ENCODE data around the gene FAM9A. TPM values are rescaled to one million over a fixed set of nuclear protein-coding genes. Genes with fewer than 3 reads are reported as not detected.
A peak's percentile ranks its signal among the peaks of the same experiment; 100 is the strongest.

The FAM9A gene
- total RNA-seq (not detected), polyA plus RNA-seq (not detected)

DNA sequence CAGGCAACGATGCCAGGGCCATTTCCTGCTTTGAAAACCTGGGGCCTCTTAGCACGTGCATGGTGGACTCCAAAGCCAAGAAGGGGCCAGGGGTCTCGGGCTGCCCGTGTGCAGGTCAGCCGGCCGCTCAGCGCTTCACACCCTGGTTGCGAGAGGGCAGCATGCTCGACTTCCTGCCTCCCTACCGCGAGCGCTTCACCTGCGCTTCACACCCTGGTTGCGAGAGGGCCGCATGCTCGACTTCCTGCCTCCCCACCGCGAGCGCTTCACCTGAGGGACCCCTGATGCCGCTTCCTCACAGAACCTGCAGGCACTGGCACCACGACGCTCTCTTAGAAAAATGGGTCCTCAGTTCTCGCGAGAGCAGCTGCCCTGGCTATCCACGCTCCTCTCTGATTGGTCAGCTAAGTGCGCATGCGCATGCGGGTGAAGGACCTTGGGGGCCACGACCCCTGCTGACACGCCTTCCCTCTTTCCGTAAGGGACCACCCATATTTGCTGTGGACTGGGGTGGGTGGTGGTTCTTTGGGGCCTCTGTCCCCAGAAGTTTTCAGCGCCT lies at the start of gene FAM9A:
FAM9A (minus strand) TSS at position 343 of the 559 bp plus-strand sequence. CDS start 1,212 bp downstream, outside the sequence.
- no peaks in the 10 kb centered on the region for H3K9me3 ChIP-seq (ENCODE audit: control insufficient read depth in 1 of 2, low read length in 2 of 2)
- ChIA-PET POLR2A (ENCODE audit: partially characterized antibody) (no interaction called here), CTCF (ENCODE audit: partially characterized antibody) (no interaction called here)
- intact Hi-C loops (cut with micrococcal nuclease) = no loop called here
- no peak within 1 kb of the TSS for H3K27ac ChIP-seq (ENCODE audit: low read depth, low read length)
- H3K4me3 Mint-ChIP-seq = no peak within 1 kb of the TSS
- H3K4me3 ChIP-seq (ENCODE audit: low read length in 2 of 2) = no peak within 1 kb of the TSS
- H3K9me3 Mint-ChIP-seq = peaks cover 0 to 1% (median 0%) of the 10 kb centered on the region in 8 donors
- DNase-seq = no peak
- H3K36me3 ChIP-seq (ENCODE audit: insufficient read depth, low read length) = no peaks in the 10 kb centered on the region
- no peaks in the 10 kb centered on the region for H3K4me1 Mint-ChIP-seq
- H3K27me3 Mint-ChIP-seq = peaks cover 1 to 2% of the 10 kb centered on the region in 2 donors
- H3K4me1 ChIP-seq (ENCODE audit: insufficient read depth, low read length) = no peaks in the 10 kb centered on the region
- no peaks in the 10 kb centered on the region for H3K36me3 Mint-ChIP-seq
- H3K27me3 ChIP-seq (ENCODE audit: insufficient read depth, low read length) = no peaks in the 10 kb centered on the region
- no peak within 1 kb of the TSS for H3K27ac Mint-ChIP-seq

DNA sequence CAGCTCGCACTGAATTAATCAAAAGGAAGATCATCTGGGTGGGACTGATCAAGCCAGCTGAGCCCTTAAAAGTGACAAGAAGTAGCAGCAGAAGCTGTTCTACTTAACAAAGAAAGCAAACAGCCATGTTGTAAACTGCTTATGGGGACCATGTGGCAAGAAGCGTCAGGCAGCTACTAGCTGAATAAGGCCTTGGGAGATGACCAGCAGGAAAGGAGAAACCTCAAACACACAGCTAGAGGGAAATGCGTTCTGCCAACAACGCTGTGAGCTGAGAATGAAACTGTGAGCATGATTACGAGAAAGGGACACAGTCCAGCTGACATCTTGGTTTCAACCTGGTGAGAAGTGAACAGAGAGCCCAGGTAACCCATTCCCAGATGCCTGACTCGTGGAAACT lies 49.3 kb upstream of the FAM9A start:
- H3K4me3 Mint-ChIP-seq = no peak overlapping the region
- intact Hi-C loops (cut with micrococcal nuclease) = no loop called here

GRCh38 chrX:8849945-8850344 lies 48.8 kb upstream of the FAM9A start:
- Mint-ChIP-seq H3K36me3 (no peaks in the 10 kb centered on the region), H3K4me1 (no peaks in the 10 kb centered on the region), H3K9me3 (peaks cover 0 to 3% (median 0%) of the 10 kb centered on the region in 8 donors), H3K27ac (no peak overlapping the region), H3K4me3 (no peak overlapping the region), H3K27me3 (peaks cover 10 to 11% of the 10 kb centered on the region in 2 donors)
- ChIA-PET CTCF (ENCODE audit: partially characterized antibody) (no interaction called here), POLR2A (ENCODE audit: partially characterized antibody) (no interaction called here)
- H3K4me1 ChIP-seq (ENCODE audit: insufficient read depth, low read length) = no peaks in the 10 kb centered on the region
- no peak overlapping the region for H3K27ac ChIP-seq (ENCODE audit: low read depth, low read length)
- no peak overlapping the region for H3K4me3 ChIP-seq (ENCODE audit: low read length in 2 of 2)
- H3K9me3 ChIP-seq (ENCODE audit: control insufficient read depth in 1 of 2, low read length in 2 of 2) = no peaks in the 10 kb centered on the region
- no peak for DNase-seq
- H3K27me3 ChIP-seq (ENCODE audit: insufficient read depth, low read length) = no peaks in the 10 kb centered on the region
- intact Hi-C loops (cut with micrococcal nuclease) = no loop called here
- no peaks in the 10 kb centered on the region for H3K36me3 ChIP-seq (ENCODE audit: insufficient read depth, low read length)

More for the DNA sequence above, 49.3 kb upstream of the FAM9A start:
- Mint-ChIP-seq H3K9me3 (peaks cover 0 to 3% (median 0%) of the 10 kb centered on the region in 8 donors), H3K36me3 (no peaks in the 10 kb centered on the region), H3K27me3 (peaks cover 11% of the 10 kb centered on the region in 2 donors), H3K4me1 (no peaks in the 10 kb centered on the region), H3K27ac (no peak overlapping the region)
- Histone ChIP-seq H3K4me1 (ENCODE audit: insufficient read depth, low read length) (no peaks in the 10 kb centered on the region), H3K27me3 (ENCODE audit: insufficient read depth, low read length) (no peaks in the 10 kb centered on the region), H3K4me3 (ENCODE audit: low read length in 2 of 2) (no peak overlapping the region), H3K27ac (ENCODE audit: low read depth, low read length) (no peak overlapping the region), H3K36me3 (ENCODE audit: insufficient read depth, low read length) (no peaks in the 10 kb centered on the region), H3K9me3 (ENCODE audit: control insufficient read depth in 1 of 2, low read length in 2 of 2) (no peaks in the 10 kb centered on the region)
- ChIA-PET CTCF (ENCODE audit: partially characterized antibody) (no interaction called here), POLR2A (ENCODE audit: partially characterized antibody) (no interaction called here)
- no peak for DNase-seq

GRCh38 chrX:8849458-8849857 lies 48.3 kb upstream of the FAM9A start:
- Mint-ChIP-seq H3K4me1 (no peaks in the 10 kb centered on the region), H3K4me3 (no peak overlapping the region), H3K27me3 (peaks cover 10 to 11% of the 10 kb centered on the region in 2 donors), H3K36me3 (no peaks in the 10 kb centered on the region), H3K9me3 (peaks cover 0 to 3% (median 0%) of the 10 kb centered on the region in 8 donors), H3K27ac (no peak overlapping the region)
- H3K27ac ChIP-seq (ENCODE audit: low read depth, low read length) = no peak overlapping the region
- no peak for DNase-seq
- no peaks in the 10 kb centered on the region for H3K27me3 ChIP-seq (ENCODE audit: insufficient read depth, low read length)
- no peaks in the 10 kb centered on the region for H3K36me3 ChIP-seq (ENCODE audit: insufficient read depth, low read length)
- ChIA-PET CTCF (ENCODE audit: partially characterized antibody) (no interaction called here), POLR2A (ENCODE audit: partially characterized antibody) (no interaction called here)
- H3K9me3 ChIP-seq (ENCODE audit: control insufficient read depth in 1 of 2, low read length in 2 of 2) = no peaks in the 10 kb centered on the region
- no peaks in the 10 kb centered on the region for H3K4me1 ChIP-seq (ENCODE audit: insufficient read depth, low read length)
- H3K4me3 ChIP-seq (ENCODE audit: low read length in 2 of 2) = no peak overlapping the region
- intact Hi-C loops (cut with micrococcal nuclease) = no loop called here

DNA sequence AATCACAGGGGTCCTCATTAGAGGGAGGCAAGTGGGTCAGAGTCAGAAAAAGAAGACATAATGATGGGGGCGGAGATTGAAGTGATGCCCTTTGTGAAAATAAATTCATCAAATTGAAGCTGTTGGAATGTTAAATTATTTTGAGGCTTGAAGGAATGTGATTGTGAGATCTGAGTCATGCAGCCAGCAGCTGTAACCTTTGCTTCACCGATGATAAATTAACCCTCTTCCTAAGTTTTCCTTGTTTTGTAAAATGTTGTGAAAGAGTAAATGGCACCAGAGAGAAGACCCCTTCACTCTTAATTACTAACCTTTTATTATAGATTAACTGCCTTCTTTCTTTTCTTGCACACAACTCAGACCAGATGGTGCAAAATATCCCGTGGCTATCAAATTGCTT lies 47.7 kb upstream of the FAM9A start:
- Histone ChIP-seq H3K4me3 (ENCODE audit: low read length in 2 of 2) (no peak overlapping the region), H3K27ac (ENCODE audit: low read depth, low read length) (no peak overlapping the region), H3K4me1 (ENCODE audit: insufficient read depth, low read length) (no peaks in the 10 kb centered on the region), H3K36me3 (ENCODE audit: insufficient read depth, low read length) (no peaks in the 10 kb centered on the region), H3K9me3 (ENCODE audit: control insufficient read depth in 1 of 2, low read length in 2 of 2) (no peaks in the 10 kb centered on the region), H3K27me3 (ENCODE audit: insufficient read depth, low read length) (no peaks in the 10 kb centered on the region)
- no peaks in the 10 kb centered on the region for H3K4me1 Mint-ChIP-seq
- intact Hi-C loops (cut with micrococcal nuclease) = no loop called here
- CTCF ChIA-PET (ENCODE audit: partially characterized antibody) = no interaction called here
- H3K27me3 Mint-ChIP-seq = peaks cover 10 to 11% of the 10 kb centered on the region in 2 donors
- H3K9me3 Mint-ChIP-seq = peaks cover 0 to 3% (median 0%) of the 10 kb centered on the region in 8 donors
- POLR2A ChIA-PET (ENCODE audit: partially characterized antibody) = no interaction called here
- no peak overlapping the region for H3K27ac Mint-ChIP-seq
- no peak for DNase-seq
- no peaks in the 10 kb centered on the region for H3K36me3 Mint-ChIP-seq
- no peak overlapping the region for H3K4me3 Mint-ChIP-seq

DNA sequence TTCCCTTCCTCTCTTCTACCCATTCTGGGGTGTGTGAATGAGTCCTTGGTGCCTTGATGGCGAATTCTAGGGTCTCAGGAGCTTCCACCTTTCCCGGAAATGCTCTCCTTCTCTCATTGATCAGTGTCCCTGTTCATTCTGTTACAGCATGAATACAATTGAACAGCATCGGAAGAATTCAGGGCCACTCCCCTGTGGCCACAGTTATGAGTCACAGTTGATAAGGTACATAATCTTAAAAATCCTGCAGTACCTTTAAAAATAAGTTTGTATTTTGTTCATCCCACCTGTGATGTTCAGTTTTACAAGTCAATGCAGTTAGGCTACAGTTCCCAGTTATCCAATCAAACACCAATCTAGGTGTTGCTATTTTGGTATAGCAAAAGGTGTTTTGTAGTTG lies 47.3 kb upstream of the FAM9A start:
- Mint-ChIP-seq H3K4me1 (no peaks in the 10 kb centered on the region), H3K4me3 (no peak overlapping the region), H3K27me3 (peaks cover 10 to 11% of the 10 kb centered on the region in 2 donors), H3K36me3 (no peaks in the 10 kb centered on the region), H3K27ac (no peak overlapping the region), H3K9me3 (peaks cover 0 to 3% (median 0%) of the 10 kb centered on the region in 8 donors)
- ChIA-PET CTCF (ENCODE audit: partially characterized antibody) (no interaction called here), POLR2A (ENCODE audit: partially characterized antibody) (no interaction called here)
- intact Hi-C loops (cut with micrococcal nuclease) = no loop called here
- Histone ChIP-seq H3K36me3 (ENCODE audit: insufficient read depth, low read length) (no peaks in the 10 kb centered on the region), H3K9me3 (ENCODE audit: control insufficient read depth in 1 of 2, low read length in 2 of 2) (no peaks in the 10 kb centered on the region), H3K27ac (ENCODE audit: low read depth, low read length) (no peak overlapping the region), H3K4me1 (ENCODE audit: insufficient read depth, low read length) (no peaks in the 10 kb centered on the region), H3K27me3 (ENCODE audit: insufficient read depth, low read length) (no peaks in the 10 kb centered on the region), H3K4me3 (ENCODE audit: low read length in 2 of 2) (no peak overlapping the region)
- DNase-seq = no peak

GRCh38 chrX:8847360-8847759 lies 46.2 kb upstream of the FAM9A start:
- no peaks in the 10 kb centered on the region for H3K36me3 Mint-ChIP-seq
- POLR2A ChIA-PET (ENCODE audit: partially characterized antibody) = no interaction called here
- H3K4me1 ChIP-seq (ENCODE audit: insufficient read depth, low read length) = no peaks in the 10 kb centered on the region
- no peak overlapping the region for H3K27ac Mint-ChIP-seq
- H3K9me3 ChIP-seq (ENCODE audit: control insufficient read depth in 1 of 2, low read length in 2 of 2) = no peaks in the 10 kb centered on the region
- H3K27ac ChIP-seq (ENCODE audit: low read depth, low read length) = no peak overlapping the region
- H3K27me3 Mint-ChIP-seq = peaks cover 11% of the 10 kb centered on the region in 2 donors
- H3K4me1 Mint-ChIP-seq = no peaks in the 10 kb centered on the region
- intact Hi-C loops (cut with micrococcal nuclease) = no loop called here
- H3K4me3 ChIP-seq (ENCODE audit: low read length in 2 of 2) = no peak overlapping the region
- H3K4me3 Mint-ChIP-seq = no peak overlapping the region
- CTCF ChIA-PET (ENCODE audit: partially characterized antibody) = no interaction called here
- DNase-seq = no peak
- no peaks in the 10 kb centered on the region for H3K36me3 ChIP-seq (ENCODE audit: insufficient read depth, low read length)
- no peaks in the 10 kb centered on the region for H3K27me3 ChIP-seq (ENCODE audit: insufficient read depth, low read length)
- H3K9me3 Mint-ChIP-seq = peaks cover 0 to 2% (median 0%) of the 10 kb centered on the region in 8 donors

- no peaks in the 10 kb centered on the region for H3K9me3 ChIP-seq (ENCODE audit: control insufficient read depth in 1 of 2, low read length in 2 of 2)
- intact Hi-C loops (cut with micrococcal nuclease) = no loop called here
These were observed 45.1 kb upstream of the FAM9A start for GRCh38 chrX:8846266-8846665.

More at GRCh38 chrX:8846266-8846665, 45.1 kb upstream of the FAM9A start:
- Histone ChIP-seq H3K27ac (ENCODE audit: low read depth, low read length) (no peak overlapping the region), H3K27me3 (ENCODE audit: insufficient read depth, low read length) (no peaks in the 10 kb centered on the region), H3K4me1 (ENCODE audit: insufficient read depth, low read length) (no peaks in the 10 kb centered on the region), H3K36me3 (ENCODE audit: insufficient read depth, low read length) (no peaks in the 10 kb centered on the region), H3K4me3 (ENCODE audit: low read length in 2 of 2) (no peak overlapping the region)
- Mint-ChIP-seq H3K4me1 (no peaks in the 10 kb centered on the region), H3K9me3 (peaks cover 0 to 2% (median 0%) of the 10 kb centered on the region in 8 donors), H3K36me3 (no peaks in the 10 kb centered on the region), H3K27me3 (peaks cover 9 to 11% of the 10 kb centered on the region in 2 donors), H3K4me3 (peak overlapping the region in 1 of 8 donors; percentile 2), H3K27ac (no peak overlapping the region)
- POLR2A ChIA-PET (ENCODE audit: partially characterized antibody) = no interaction called here
- DNase-seq = no peak
- CTCF ChIA-PET (ENCODE audit: partially characterized antibody) = no interaction called here
